ENCODE data around the gene GCNT1.

Gene GCNT1

DNA sequence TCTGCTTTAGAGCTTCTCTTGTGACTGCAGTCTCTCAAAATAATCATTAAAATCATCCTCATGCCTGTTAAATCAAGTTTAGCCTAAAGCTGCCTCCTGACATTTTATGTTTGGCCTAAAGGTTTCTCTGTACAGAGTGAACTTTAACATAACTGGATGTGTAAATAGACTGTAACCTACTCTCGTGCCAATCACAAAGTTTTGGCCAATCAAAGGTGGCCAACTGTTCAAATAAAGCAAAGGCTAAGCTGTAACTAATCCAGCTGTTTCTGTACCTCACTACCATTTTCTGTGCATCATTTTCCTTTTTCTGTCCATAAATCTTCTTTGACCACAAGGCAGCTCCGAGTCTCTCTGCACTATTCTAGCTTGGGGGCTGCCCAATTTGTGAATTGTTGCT lies 86.2 kb downstream of the GCNT1 start:
- no peak for DNase-seq

DNA sequence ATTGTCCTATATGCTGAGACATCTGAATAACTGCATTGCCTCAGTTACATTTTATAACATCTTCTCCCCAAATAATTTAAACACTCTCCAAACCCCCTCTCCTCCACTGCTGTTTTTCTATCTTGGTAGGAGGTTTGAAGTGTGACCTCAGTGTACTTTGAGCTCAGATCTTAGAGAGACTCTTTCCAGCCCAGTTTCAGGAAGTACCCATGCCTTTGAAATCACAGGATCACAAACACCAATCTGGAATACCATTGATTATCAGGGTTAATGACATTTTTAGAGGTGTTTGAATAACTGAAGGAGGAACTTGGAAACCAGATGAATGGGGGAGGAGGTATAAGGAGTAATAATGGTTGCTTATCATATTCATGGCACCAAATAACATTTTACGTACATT lies 93.2 kb downstream of the GCNT1 start:
- no peak for DNase-seq

DNA sequence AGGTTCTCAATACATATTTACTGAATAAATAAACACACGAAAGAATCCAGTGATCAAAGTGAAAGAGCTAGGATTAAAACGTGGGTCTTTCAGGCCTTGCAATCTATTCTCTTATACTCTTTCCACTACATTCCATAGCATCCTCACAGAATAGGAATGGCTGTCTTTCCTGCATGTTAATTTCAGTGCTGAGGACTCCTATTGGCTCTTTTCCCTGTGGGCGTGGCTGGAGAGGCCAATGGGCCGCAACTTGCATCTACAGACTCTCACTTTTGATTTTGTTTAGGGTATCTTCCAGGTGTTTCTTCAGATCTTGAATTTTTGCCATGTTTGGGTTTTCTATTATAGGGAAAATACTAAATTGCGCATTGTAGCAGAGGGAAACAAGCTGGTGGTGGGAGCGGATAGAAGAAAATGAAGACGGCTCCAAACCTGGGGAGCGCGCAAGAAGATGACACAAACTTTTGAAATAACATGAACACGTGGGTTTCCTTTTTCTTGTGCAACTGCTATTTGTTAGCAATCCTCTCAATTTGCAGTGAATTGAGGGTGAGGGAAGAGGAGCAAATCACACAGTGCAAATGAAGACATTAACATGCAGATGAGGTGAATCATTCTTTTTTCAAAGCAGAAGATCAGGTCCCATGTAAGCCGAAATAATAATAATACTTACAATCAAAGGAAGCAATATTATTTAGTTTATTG lies 93.9 kb downstream of the GCNT1 start:
- no peak for DNase-seq

- DNase-seq = no peak
Observed at GRCh38 chr9:76553680-76554079, 94.7 kb downstream of the GCNT1 start.
